ENCODE results near the gene SEC16A.

DNA sequence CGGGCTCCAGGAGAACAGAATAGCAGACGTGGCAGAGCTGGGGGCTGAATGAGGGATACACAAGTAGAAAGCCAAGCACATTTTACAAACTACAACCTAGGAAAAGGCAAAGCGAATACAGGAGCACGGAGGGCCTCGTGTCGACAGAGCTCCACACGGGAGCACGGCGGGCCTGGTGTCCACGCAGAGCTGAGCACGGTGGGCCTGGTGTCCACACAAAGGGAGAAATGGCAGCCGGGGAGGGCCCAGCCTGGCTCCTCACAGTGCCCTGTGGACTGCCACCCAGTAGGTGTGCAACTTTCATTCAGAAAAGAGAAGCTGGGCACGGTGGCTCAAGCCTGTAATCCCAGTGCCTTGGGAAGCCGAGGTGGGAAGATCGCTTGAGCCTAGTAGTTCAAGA lies 39.8 kb downstream of the SEC16A start:
- no peak for TF ChIP-seq CTCF (IDR thresholded peaks at IDR 0.05; ENCODE audit: poor library complexity)
- TF ChIP-seq EZH2 (IDR thresholded peaks at IDR 0.05; ENCODE audit: borderline replicate concordance), result no peak
